HUES64 (cell line): Measurements from ENCODE around the gene ZNF746.
A peak's percentile ranks its signal among the peaks of the same experiment; 100 is the strongest.
"Not testable (repeated sequence)": the region's sequence is repeated elsewhere in the genome, so short reads cannot be mapped to it uniquely, and the experiment has no call there.

Source experiments
- H3K27ac ChIP-seq: 2 replicates; pipeline ENCODE4 v1.7.0; 2013; ENCODE audit warnings: low read depth, low read length, inconsistent platforms
- H3K27me3 ChIP-seq: 2 replicates; pipeline ENCODE4 v1.6.1; 2013; ENCODE audit warnings: mild to moderate bottlenecking, low read length; ENCODE audit not compliant: insufficient read depth
- H3K36me3 ChIP-seq: 2 replicates; pipeline ENCODE4 v1.6.1; 2013; ENCODE audit warnings: mild to moderate bottlenecking, low read length; ENCODE audit not compliant: insufficient read depth
- H3K4me1 ChIP-seq: 2 replicates; pipeline ENCODE4 v1.6.1; 2013; ENCODE audit warnings: mild to moderate bottlenecking, low read length, moderate library complexity; ENCODE audit not compliant: insufficient read depth
- H3K4me3 ChIP-seq: 2 replicates; pipeline ENCODE4 v1.5.1; 2013; ENCODE audit warnings: mild to moderate bottlenecking, low read length, moderate library complexity
- H3K9ac ChIP-seq: 2 replicates; pipeline ENCODE4 v1.6.1; 2013; ENCODE audit warnings: mild to moderate bottlenecking, low read depth, low read length
- H3K9me3 ChIP-seq: 2 replicates; pipeline ENCODE4 v1.6.1; 2013; ENCODE audit warnings: low read depth, low read length; ENCODE audit not compliant: insufficient read depth
- WGBS: fragments of 150-250, 120-280 bp; methylation state at CpG from one replicate; pipeline ENCODE4 v1.1.7; 2013; ENCODE audit warnings: missing lambda C conversion rate; 5-methylcytosine and 5-hydroxymethylcytosine counted together

Gene ZNF746

GRCh38 chr7:149505551-149505950 lies 7.9 kb upstream of the ZNF746 start:
- Histone ChIP-seq H3K4me3 (no peak overlapping the region), H3K4me1 (no peaks in the 10 kb centered on the region)

GRCh38 chr7:149501651-149502050 lies 4.0 kb upstream of the ZNF746 start:
- Histone ChIP-seq H3K9me3 (peaks cover 11% of the 10 kb centered on the region), H3K27me3 (peaks cover 39% of the 10 kb centered on the region), H3K27ac (no peak overlapping the region), H3K36me3 (no peaks in the 10 kb centered on the region), H3K4me1 (no peaks in the 10 kb centered on the region), H3K4me3 (no peak overlapping the region), H3K9ac (no peak overlapping the region)
- 82% methylated on average over 13 of the region's 13 CpGs for WGBS

More at GRCh38 chr7:149505551-149505950, 7.9 kb upstream of the ZNF746 start:
- Histone ChIP-seq H3K9ac (no peak overlapping the region), H3K27ac (no peak overlapping the region), H3K27me3 (peaks cover 12% of the 10 kb centered on the region; the same call in 1 of the 2 replicates), H3K36me3 (no peaks in the 10 kb centered on the region), H3K9me3 (peaks cover 39% of the 10 kb centered on the region)

- H3K27ac ChIP-seq: no peak overlapping the region
- H3K27me3 ChIP-seq: peaks cover 39% of the 10 kb centered on the region
- no peak overlapping the region for H3K9ac ChIP-seq
- WGBS: 79% methylated on average over 4 of the region's 4 CpGs
- H3K4me1 ChIP-seq: no peaks in the 10 kb centered on the region
- no peak overlapping the region for H3K4me3 ChIP-seq
- H3K36me3 ChIP-seq: no peaks in the 10 kb centered on the region
- H3K9me3 ChIP-seq: peaks cover 4% of the 10 kb centered on the region; the same call in 1 of the 2 replicates
Measured at GRCh38 chr7:149500910-149501309, 3.3 kb upstream of the ZNF746 start.

- Histone ChIP-seq H3K4me1 (no peaks in the 10 kb centered on the region), H3K36me3 (no peaks in the 10 kb centered on the region; the same call in 1 of the 2 replicates), H3K9me3 (no peaks in the 10 kb centered on the region), H3K27ac (no peak overlapping the region), H3K4me3 (no peak overlapping the region), H3K27me3 (peaks cover 39% of the 10 kb centered on the region), H3K9ac (no peak overlapping the region)
Measured at GRCh38 chr7:149500201-149500600, 2.6 kb upstream of the ZNF746 start.

GRCh38 chr7:149498811-149499210 lies 1.2 kb upstream of the ZNF746 start:
- H3K27ac ChIP-seq: no peak overlapping the region
- peaks cover 3% of the 10 kb centered on the region for H3K36me3 ChIP-seq
- no peak overlapping the region for H3K9ac ChIP-seq
- H3K4me1 ChIP-seq: no peaks in the 10 kb centered on the region
- 94% methylated on average over 5 of the region's 6 CpGs for WGBS
- H3K4me3 ChIP-seq: no peak overlapping the region
- H3K9me3 ChIP-seq: no peaks in the 10 kb centered on the region
- peaks cover 39% of the 10 kb centered on the region for H3K27me3 ChIP-seq

GRCh38 chr7:149496642-149497391 lies 792 bp downstream of the ZNF746 start:
- H3K36me3 ChIP-seq: peaks cover 23% of the 10 kb centered on the region
- H3K9ac ChIP-seq: peak overlapping the region; percentile 80
- no peak overlapping the region for H3K27ac ChIP-seq
- WGBS: 6% methylated on average over 51 of the region's 51 CpGs
- H3K27me3 ChIP-seq: peaks cover 35% of the 10 kb centered on the region
- H3K9me3 ChIP-seq: no peaks in the 10 kb centered on the region
- H3K4me3 ChIP-seq: peak overlapping the region; percentile 87
- no peaks in the 10 kb centered on the region for H3K4me1 ChIP-seq

GRCh38 chr7:149495785-149496641 lies 1.6 kb downstream of the ZNF746 start:
- Histone ChIP-seq H3K4me1 (no peaks in the 10 kb centered on the region), H3K27me3 (peaks cover 31% of the 10 kb centered on the region), H3K4me3 (peak overlapping the region; percentile 87), H3K36me3 (peaks cover 31% of the 10 kb centered on the region), H3K27ac (no peak overlapping the region), H3K9me3 (no peaks in the 10 kb centered on the region), H3K9ac (no peak overlapping the region)
- 90% methylated on average over 11 of the region's 13 CpGs for WGBS

GRCh38 chr7:149494738-149495368 lies 2.8 kb downstream of the ZNF746 start:
- WGBS: 94% methylated on average over 6 of the region's 6 CpGs
- Histone ChIP-seq H3K27me3 (peaks cover 20% of the 10 kb centered on the region), H3K36me3 (peaks cover 43% of the 10 kb centered on the region), H3K9me3 (no peaks in the 10 kb centered on the region), H3K9ac (no peak overlapping the region), H3K4me1 (no peaks in the 10 kb centered on the region), H3K4me3 (no peak overlapping the region), H3K27ac (no peak overlapping the region)

- H3K36me3 ChIP-seq: peaks cover 51% of the 10 kb centered on the region
- H3K4me3 ChIP-seq, H3K9me3 ChIP-seq, H3K4me1 ChIP-seq, H3K27ac ChIP-seq, H3K9ac ChIP-seq: not testable (repeated sequence)
- 91% methylated on average over 16 of the region's 20 CpGs for WGBS
- H3K27me3 ChIP-seq: peaks cover 11% of the 10 kb centered on the region; the same call in 1 of the 2 replicates
Measured at GRCh38 chr7:149493975-149494374, 3.6 kb downstream of the ZNF746 start.

GRCh38 chr7:149493366-149493765 lies 4.2 kb downstream of the ZNF746 start:
- Histone ChIP-seq H3K9ac (no peak overlapping the region), H3K4me3 (no peak overlapping the region), H3K4me1 (no peaks in the 10 kb centered on the region), H3K9me3 (no peaks in the 10 kb centered on the region), H3K27ac (no peak overlapping the region), H3K36me3 (peaks cover 57% of the 10 kb centered on the region), H3K27me3 (peaks cover 5% of the 10 kb centered on the region; the same call in 1 of the 2 replicates)
- 96% methylated on average over 9 of the region's 9 CpGs for WGBS
